ENCODE results near the gene GNG12. TPM values are rescaled to one million over a fixed set of nuclear protein-coding genes. Genes with fewer than 3 reads are reported as not detected.

Gene GNG12
- total RNA-seq, 1 donor: 455 TPM

GRCh38 chr1:67811781-67812180 is 21.5 kb downstream of the GNG12 start:
- no peak for DNase-seq (ENCODE audit: low read depth)
- no peak overlapping the region for H3K4me3 ChIP-seq (ENCODE audit: low read depth, low read length)
- TF ChIP-seq CTCF (IDR thresholded peaks at IDR 0.05; ENCODE audit: insufficient read depth, low read length): no peak

GRCh38 chr1:67809887-67810286 is 23.4 kb downstream of the GNG12 start:
- TF ChIP-seq CTCF (IDR thresholded peaks at IDR 0.05; ENCODE audit: insufficient read depth, low read length): no peak
- DNase-seq (ENCODE audit: low read depth): no peak
- H3K4me3 ChIP-seq (ENCODE audit: low read depth, low read length): no peak overlapping the region

- DNase-seq (ENCODE audit: low read depth): no peak
- H3K4me3 ChIP-seq (ENCODE audit: low read depth, low read length): no peak overlapping the region
- TF ChIP-seq CTCF (IDR thresholded peaks at IDR 0.05; ENCODE audit: insufficient read depth, low read length): no peak
Measured at GRCh38 chr1:67807282-67807681, 26.0 kb downstream of the GNG12 start.

- no peak for DNase-seq (ENCODE audit: low read depth)
- TF ChIP-seq CTCF (IDR thresholded peaks at IDR 0.05; ENCODE audit: insufficient read depth, low read length): peak; percentile 6
- H3K4me3 ChIP-seq (ENCODE audit: low read depth, low read length): no peak overlapping the region
Measured at GRCh38 chr1:67804710-67805109, 28.6 kb downstream of the GNG12 start.

- no peak for TF ChIP-seq CTCF (IDR thresholded peaks at IDR 0.05; ENCODE audit: insufficient read depth, low read length)
- no peak for DNase-seq (ENCODE audit: low read depth)
- no peak overlapping the region for H3K4me3 ChIP-seq (ENCODE audit: low read depth, low read length)
Measured at GRCh38 chr1:67803380-67804279, 29.6 kb downstream of the GNG12 start.

- H3K4me3 ChIP-seq (ENCODE audit: low read depth, low read length): no peak overlapping the region
- no peak for TF ChIP-seq CTCF (IDR thresholded peaks at IDR 0.05; ENCODE audit: insufficient read depth, low read length)
- no peak for DNase-seq (ENCODE audit: low read depth)
Measured at GRCh38 chr1:67802565-67802964, 30.7 kb downstream of the GNG12 start.

Data from fibroblast of the aortic adventitia (primary cell).